H9 (cell line): ENCODE data around the gene KATNB1. TPM values are rescaled to one million over a fixed set of nuclear protein-coding genes. Genes with fewer than 3 reads are reported as not detected.

ENCODE experiments used
- DNase-seq: peaks from one replicate; pipeline ENCODE4 v3.0.0-alpha.2; 2017
- H2AFZ ChIP-seq: one replicate; pipeline ENCODE4 v1.6.1; 2013; ENCODE audit warnings: mild to moderate bottlenecking, low read length, control low read depth, moderate library complexity
- H2AK5ac ChIP-seq: 2 replicates; pipeline ENCODE4 v1.6.1; 2013; ENCODE audit warnings: low read length, control low read depth, mixed read lengths; ENCODE audit not compliant: insufficient read length
- H2BK120ac ChIP-seq: one replicate; pipeline ENCODE4 v1.6.1; 2013; ENCODE audit warnings: low read depth, mild to moderate bottlenecking, low read length, control low read depth, inconsistent platforms; ENCODE audit not compliant: poor library complexity, severe bottlenecking
- H2BK12ac ChIP-seq: 2 replicates; pipeline ENCODE4 v1.6.1; 2013; ENCODE audit warnings: low read length, control low read depth, mixed read lengths, low read depth; ENCODE audit not compliant: insufficient read length
- H2BK15ac ChIP-seq: 2 replicates; pipeline ENCODE4 v1.6.1; 2013; ENCODE audit warnings: low read depth, low read length, control low read depth
- H2BK20ac ChIP-seq: one replicate; pipeline ENCODE4 v1.6.1; 2013; ENCODE audit warnings: low read depth, mild to moderate bottlenecking, low read length, control low read depth, inconsistent platforms; ENCODE audit not compliant: poor library complexity, severe bottlenecking
- H2BK5ac ChIP-seq: 2 replicates; pipeline ENCODE4 v1.6.1; 2013; ENCODE audit warnings: low read length, control low read depth, mixed read lengths; ENCODE audit not compliant: insufficient read length
- H3K14ac ChIP-seq: 2 replicates; pipeline ENCODE4 v1.6.1; 2013; ENCODE audit warnings: low read length, control low read depth; ENCODE audit not compliant: insufficient read depth
- H3K18ac ChIP-seq: 2 replicates; pipeline ENCODE4 v1.6.1; 2013; ENCODE audit warnings: low read depth, mild to moderate bottlenecking, mixed read lengths, low read length, control low read depth; ENCODE audit not compliant: insufficient read length
- H3K23ac ChIP-seq: 2 replicates; pipeline ENCODE4 v1.6.1; 2013; ENCODE audit warnings: low read length, control low read depth, mixed read lengths, low read depth; ENCODE audit not compliant: insufficient read length
- H3K23me2 ChIP-seq: 2 replicates; pipeline ENCODE4 v1.6.1; 2013; ENCODE audit warnings: low read depth, mild to moderate bottlenecking, mixed read lengths, low read length, control low read depth; ENCODE audit not compliant: insufficient read length, poor library complexity, severe bottlenecking
- H3K27ac ChIP-seq: 2 replicates; pipeline ENCODE4 v1.5.1; 2013; ENCODE audit warnings: low read length, control low read depth, mixed read lengths, low read depth; ENCODE audit not compliant: insufficient read length
- H3K27me3 ChIP-seq: 2 replicates; pipeline ENCODE4 v1.6.1; 2013; ENCODE audit warnings: low read length, control low read depth, inconsistent platforms; ENCODE audit not compliant: insufficient read depth
- H3K4ac ChIP-seq: 2 replicates; pipeline ENCODE4 v1.6.1; 2013; ENCODE audit warnings: low read depth, mild to moderate bottlenecking, control low read depth, inconsistent platforms, low read length, moderate library complexity
- H3K4me1 ChIP-seq: 2 replicates; pipeline ENCODE4 v1.6.1; 2013; ENCODE audit warnings: low read length, control low read depth, inconsistent platforms; ENCODE audit not compliant: insufficient read depth
- H3K4me2 ChIP-seq: 2 replicates; pipeline ENCODE4 v1.6.1; 2013; ENCODE audit warnings: low read length, control low read depth, mixed read lengths; ENCODE audit not compliant: insufficient read length, insufficient read depth
- H3K56ac ChIP-seq: 2 replicates; pipeline ENCODE4 v1.6.1; 2013; ENCODE audit warnings: low read depth, mild to moderate bottlenecking, mixed read lengths, low read length, control low read depth; ENCODE audit not compliant: insufficient read length
- H3K79me1 ChIP-seq: 2 replicates; pipeline ENCODE4 v1.6.1; 2013; ENCODE audit warnings: low read depth, mild to moderate bottlenecking, moderate library complexity, low read length, control low read depth, inconsistent platforms; ENCODE audit not compliant: insufficient read depth, poor library complexity, severe bottlenecking
- H3K79me2 ChIP-seq: 2 replicates; pipeline ENCODE4 v1.6.1; 2013; ENCODE audit warnings: low read length, control low read depth, inconsistent platforms; ENCODE audit not compliant: insufficient read depth
- H3K9ac ChIP-seq: 2 replicates; pipeline ENCODE4 v1.6.1; 2013; ENCODE audit warnings: low read length, control low read depth, mixed read lengths; ENCODE audit not compliant: insufficient read length; ENCODE audit errors: extremely low read depth
- H3K9me3 ChIP-seq: one replicate; pipeline ENCODE4 v1.6.1; 2013; ENCODE audit warnings: low read depth, low read length, inconsistent platforms; ENCODE audit not compliant: control insufficient read depth
- H3T11ph ChIP-seq: one replicate; pipeline ENCODE4 v1.6.1; 2013; ENCODE audit warnings: mild to moderate bottlenecking, low read length, control low read depth, inconsistent platforms
- H4K20me1 ChIP-seq: one replicate; pipeline ENCODE4 v1.6.1; 2013; ENCODE audit not compliant: control insufficient read depth, insufficient read length, insufficient read depth
- H4K5ac ChIP-seq: 2 replicates; pipeline ENCODE4 v1.6.1; 2013; ENCODE audit warnings: low read depth, mild to moderate bottlenecking, mixed read lengths, low read length, control low read depth; ENCODE audit not compliant: insufficient read length
- H4K8ac ChIP-seq: replicated peaks from 2 replicates; pipeline ENCODE4 v1.6.1; 2013; ENCODE audit warnings: low read length, control low read depth, mixed read lengths, low read depth; ENCODE audit not compliant: insufficient read length
- H4K91ac ChIP-seq: 2 replicates; pipeline ENCODE4 v1.6.1; 2013; ENCODE audit warnings: low read depth, mild to moderate bottlenecking, moderate library complexity, mixed read lengths, low read length, control low read depth; ENCODE audit not compliant: insufficient read length
- H3K27ac Mint-ChIP-seq, 3 experiments: 2 replicates in 2 of 3; 3 replicates in 1 of 3; pipeline ENCODE4 v1.8.0; 2020 to 2021; ENCODE audit warnings: mixed read lengths in 3 of 3, mild to moderate bottlenecking in 1 of 3, moderate library complexity in 1 of 3
- H3K27me3 Mint-ChIP-seq: 2 replicates; pipeline ENCODE4 v1.8.0; 2021; ENCODE audit warnings: low read depth, mild to moderate bottlenecking, moderate library complexity, mixed read lengths
- H3K36me3 Mint-ChIP-seq, 3 experiments: 2 replicates in 2 of 3; 3 replicates in 1 of 3; pipeline ENCODE4 v1.8.0; 2020 to 2021; ENCODE audit warnings: low read depth in 3 of 3, mixed read lengths in 3 of 3; ENCODE audit not compliant: insufficient read depth in 1 of 3
- H3K4me1 Mint-ChIP-seq, 2 experiments: 2 replicates each; pipeline ENCODE4 v1.8.0; 2020; ENCODE audit warnings: mixed read lengths in 2 of 2
- H3K4me3 Mint-ChIP-seq, 2 experiments: 2 replicates in 1 of 2; 3 replicates in 1 of 2; pipeline ENCODE4 v1.8.0; 2020 to 2021; ENCODE audit warnings: mild to moderate bottlenecking in 2 of 2, mixed read lengths in 2 of 2, moderate library complexity in 1 of 2
- H3K9me3 Mint-ChIP-seq, 2 experiments: 2 replicates in 1 of 2; 3 replicates in 1 of 2; pipeline ENCODE4 v1.8.0; 2020; ENCODE audit warnings: mild to moderate bottlenecking in 2 of 2, mixed read lengths in 2 of 2, moderate library complexity in 1 of 2
- CTCF ChIP-seq: fragments of 200-600 bp; sonication (generic); conservative IDR thresholded peaks from 3 replicates; pipeline ENCODE4 v1.8.0; 2021; ENCODE audit warnings: antibody characterized with exemption, mild to moderate bottlenecking
- WGBS: extraction: QIAGEN DNeasy Blood & Tissue Kit; methylation state at CpG from one replicate; pipeline ENCODE4 v1.1.7; 2013; ENCODE audit warnings: missing lambda C conversion rate, low lambda C conversion rate, mixed read lengths; ENCODE audit not compliant: insufficient read length; ENCODE audit errors: extremely low coverage; 5-methylcytosine and 5-hydroxymethylcytosine counted together
- total RNA-seq: library from RNA; stranded (reverse); gene quantifications from 2 replicates; pipeline ENCODE4 v1.2.1, GENCODE V29; 2021

Gene KATNB1
- total RNA-seq, 1 experiment from 2014 or later, result 29.9 TPM

GRCh38 chr16:57773019-57773418, 37.4 kb downstream of the KATNB1 start:
- Histone ChIP-seq H4K20me1 (no peaks in the 10 kb centered on the region), H3K27ac (no peak overlapping the region), H3K14ac (no peak overlapping the region; the same call in 1 of the 2 replicates), H3K27me3 (no peaks in the 10 kb centered on the region), H4K91ac (no peak overlapping the region), H3K9ac (no peak overlapping the region), H3T11ph (no peak overlapping the region), H3K4me1 (peaks cover 6% of the 10 kb centered on the region; the same call in 1 of the 2 replicates), H3K18ac (no peak overlapping the region), H2BK20ac (no peak overlapping the region), H3K23ac (no peak overlapping the region), H3K23me2 (no peaks in the 10 kb centered on the region), H3K4ac (no peak overlapping the region), H2AFZ (no peak overlapping the region), H3K79me2 (no peaks in the 10 kb centered on the region), H3K9me3 (no peaks in the 10 kb centered on the region), H2BK12ac (no peak overlapping the region), H2BK5ac (no peak overlapping the region), H2BK120ac (no peak overlapping the region), H2BK15ac (no peak overlapping the region), H3K79me1 (no peaks in the 10 kb centered on the region), H2AK5ac (no peak overlapping the region), H4K8ac (no peak overlapping the region), H4K5ac (no peak overlapping the region), H3K56ac (no peak overlapping the region), H3K4me2 (no peak overlapping the region)
- peaks cover 12% of the 10 kb centered on the region for H3K27me3 Mint-ChIP-seq
- no peaks in the 10 kb centered on the region for H3K36me3 Mint-ChIP-seq
- TF ChIP-seq CTCF, result no peak
- DNase-seq, result no peak
- no CpG with 5 or more reads among the region's 11 CpGs for WGBS
- H3K4me1 Mint-ChIP-seq, result peaks cover 20 to 30% of the 10 kb centered on the region in 2 experiments
- H3K27ac Mint-ChIP-seq, result no peak overlapping the region
- no peaks in the 10 kb centered on the region; a peak in 2 of 5 replicates for H3K9me3 Mint-ChIP-seq
- H3K4me3 Mint-ChIP-seq, result no peak overlapping the region
